ACHN (cell line): ENCODE measurements around the gene WDR88.
"Not testable (repeated sequence)": the region's sequence is repeated elsewhere in the genome, so short reads cannot be mapped to it uniquely, and the experiment has no call there.

ENCODE experiments used
- DNase-seq: peaks from one replicate; pipeline ENCODE4 v3.0.0-alpha.2; 2015
- in situ Hi-C: cut with HindIII; loops from 2 replicates; pipeline ENCODE4 v1.10.0; 2017; ENCODE audit warnings: low sequenced_read_pairs, low pct_ligation_motif_present, low pct_unique_long_range_greater_than_20kb

Gene WDR88

GRCh38 chr19:33219261-33219815 lies 87.4 kb downstream of the WDR88 start:
- no peak for DNase-seq
- in situ Hi-C loops, result no loop called here

- in situ Hi-C loops, result no loop called here
- no peak for DNase-seq
Measured at GRCh38 chr19:33220115-33220514, 88.2 kb downstream of the WDR88 start.

GRCh38 chr19:33220735-33221134 lies 88.8 kb downstream of the WDR88 start:
- in situ Hi-C loops, result no loop called here
- DNase-seq, result no peak

- DNase-seq, result no peak
- in situ Hi-C loops, result no loop called here
Measured at GRCh38 chr19:33221638-33222037, 89.7 kb downstream of the WDR88 start.

GRCh38 chr19:33222255-33222654 lies 90.3 kb downstream of the WDR88 start:
- in situ Hi-C loops, DNase-seq: not testable (repeated sequence)

- no peak for DNase-seq
- in situ Hi-C loops, result no loop called here
Measured at GRCh38 chr19:33224694-33225457, 93.0 kb downstream of the WDR88 start.
